ENCODE data around the gene SEMG1. TPM values are rescaled to one million over a fixed set of nuclear protein-coding genes. Genes with fewer than 3 reads are reported as not detected.

SEMG1 gene
- total RNA-seq, 2 donors from 2014 or later = not detected

DNA sequence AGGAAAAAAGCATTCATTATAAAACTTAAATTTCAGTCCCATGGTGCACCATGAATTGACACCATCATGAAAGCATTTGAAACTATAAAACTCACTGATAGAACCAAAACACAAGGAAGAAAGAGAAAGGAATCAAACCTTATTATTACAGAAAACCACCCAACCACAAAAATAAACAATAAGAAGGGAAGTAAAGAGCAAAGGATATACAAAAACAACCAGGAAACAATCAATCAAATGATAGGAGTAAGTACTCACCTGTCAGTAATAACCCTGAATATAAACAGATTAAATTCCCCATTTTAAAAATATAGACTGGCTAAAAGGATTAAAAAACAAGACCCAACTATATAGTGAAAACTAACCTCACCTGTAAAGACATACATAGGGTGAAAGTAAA, 41.8 kb downstream of the SEMG1 start:
- TF ChIP-seq POLR2A (IDR thresholded peaks at IDR 0.05) (no peak), CTCF (IDR thresholded peaks at IDR 0.05) (no peak)
- intact Hi-C loops (cut with DNase I) = no loop called here
- Histone ChIP-seq H3K4me1 (no peaks in the 10 kb centered on the region), H3K27ac (no peak overlapping the region), H3K36me3 (replicated peaks in 1 of 2; ENCODE audit: insufficient read depth in 1 of 2, low read depth in 2 of 2) (no peaks in the 10 kb centered on the region), H3K27me3 (no peaks in the 10 kb centered on the region), H3K4me3 (no peak overlapping the region), H3K9me3 (no peaks in the 10 kb centered on the region)
- ATAC-seq (no peak), DNase-seq (no peak)

DNA sequence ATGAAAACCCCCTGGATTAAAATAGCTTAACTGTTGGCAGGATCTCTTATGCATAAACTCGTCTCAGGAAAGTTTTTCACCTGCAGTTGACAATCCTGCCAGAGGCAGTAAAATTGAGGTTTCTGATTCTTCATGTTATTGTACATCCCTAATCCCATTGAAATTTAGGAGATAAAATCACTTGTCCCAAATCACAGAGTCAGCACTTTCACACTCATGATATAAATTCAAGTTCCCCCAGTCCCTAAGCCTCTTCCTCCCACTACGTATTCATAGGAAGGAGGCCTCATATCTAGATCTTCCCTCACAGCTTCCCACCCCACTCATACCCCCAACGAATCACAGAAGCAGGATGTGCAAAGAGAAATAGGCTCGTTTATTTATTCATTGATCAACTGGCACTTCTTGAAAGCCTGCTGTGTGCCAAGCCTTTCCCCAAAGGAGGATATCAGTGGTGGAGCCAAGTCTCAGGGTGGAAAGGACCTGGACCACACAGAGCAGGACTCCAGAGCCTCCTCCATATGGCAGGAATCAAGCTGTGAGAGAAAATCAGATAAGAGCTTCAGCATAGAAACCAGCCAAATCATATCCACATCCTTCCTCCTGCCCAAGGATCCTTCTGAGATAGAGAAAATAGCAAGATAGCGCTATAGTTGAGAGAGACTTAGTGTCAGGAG, 45.2 kb downstream of the SEMG1 start:
- DNase-seq (no peak), ATAC-seq (no peak)
- intact Hi-C loops (cut with DNase I) = no loop called here
- Histone ChIP-seq H3K4me3 (no peak overlapping the region), H3K36me3 (replicated peaks in 1 of 2; ENCODE audit: insufficient read depth in 1 of 2, low read depth in 2 of 2) (no peaks in the 10 kb centered on the region), H3K27ac (no peak overlapping the region), H3K27me3 (no peaks in the 10 kb centered on the region), H3K4me1 (peaks cover 15% of the 10 kb centered on the region), H3K9me3 (no peaks in the 10 kb centered on the region)
- TF ChIP-seq POLR2A (IDR thresholded peaks at IDR 0.05) (no peak), CTCF (IDR thresholded peaks at IDR 0.05) (no peak)
- WGBS, 2 donors = 56 to 62% methylated on average over 5 of the region's 5 CpGs

DNA sequence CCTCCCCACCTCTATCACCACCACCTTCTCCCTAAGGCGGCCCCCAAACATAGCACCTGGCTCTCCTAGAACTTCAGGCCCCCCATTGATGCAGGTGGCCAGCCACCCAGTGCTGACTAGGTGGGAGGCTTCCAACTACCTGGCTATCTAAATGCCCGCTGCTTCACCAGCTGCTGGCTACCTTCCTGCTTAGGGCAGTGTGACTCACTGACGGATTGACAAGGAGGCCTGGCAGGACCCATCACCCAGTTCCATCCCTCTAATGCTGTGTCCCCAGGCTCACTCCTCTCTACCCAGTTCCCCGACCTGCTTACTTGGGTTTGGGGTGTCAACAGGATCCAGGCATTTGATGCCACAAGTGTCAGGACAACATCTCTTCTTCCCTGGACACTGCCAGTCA, 46.4 kb downstream of the SEMG1 start:
- TF ChIP-seq POLR2A (IDR thresholded peaks at IDR 0.05) = no peak
- TF ChIP-seq CTCF (IDR thresholded peaks at IDR 0.05) = no peak
- Histone ChIP-seq H3K36me3 (replicated peaks in 1 of 2; ENCODE audit: insufficient read depth in 1 of 2, low read depth in 2 of 2) (no peaks in the 10 kb centered on the region), H3K27ac (no peak overlapping the region), H3K9me3 (no peaks in the 10 kb centered on the region), H3K4me3 (no peak overlapping the region), H3K4me1 (peaks cover 15% of the 10 kb centered on the region), H3K27me3 (no peaks in the 10 kb centered on the region)
- DNase-seq = no peak
- intact Hi-C loops (cut with DNase I) = no loop called here
- 90 to 92% methylated on average over 3 to 4 of the region's 4 CpGs for WGBS, 2 donors
- ATAC-seq = no peak

DNA sequence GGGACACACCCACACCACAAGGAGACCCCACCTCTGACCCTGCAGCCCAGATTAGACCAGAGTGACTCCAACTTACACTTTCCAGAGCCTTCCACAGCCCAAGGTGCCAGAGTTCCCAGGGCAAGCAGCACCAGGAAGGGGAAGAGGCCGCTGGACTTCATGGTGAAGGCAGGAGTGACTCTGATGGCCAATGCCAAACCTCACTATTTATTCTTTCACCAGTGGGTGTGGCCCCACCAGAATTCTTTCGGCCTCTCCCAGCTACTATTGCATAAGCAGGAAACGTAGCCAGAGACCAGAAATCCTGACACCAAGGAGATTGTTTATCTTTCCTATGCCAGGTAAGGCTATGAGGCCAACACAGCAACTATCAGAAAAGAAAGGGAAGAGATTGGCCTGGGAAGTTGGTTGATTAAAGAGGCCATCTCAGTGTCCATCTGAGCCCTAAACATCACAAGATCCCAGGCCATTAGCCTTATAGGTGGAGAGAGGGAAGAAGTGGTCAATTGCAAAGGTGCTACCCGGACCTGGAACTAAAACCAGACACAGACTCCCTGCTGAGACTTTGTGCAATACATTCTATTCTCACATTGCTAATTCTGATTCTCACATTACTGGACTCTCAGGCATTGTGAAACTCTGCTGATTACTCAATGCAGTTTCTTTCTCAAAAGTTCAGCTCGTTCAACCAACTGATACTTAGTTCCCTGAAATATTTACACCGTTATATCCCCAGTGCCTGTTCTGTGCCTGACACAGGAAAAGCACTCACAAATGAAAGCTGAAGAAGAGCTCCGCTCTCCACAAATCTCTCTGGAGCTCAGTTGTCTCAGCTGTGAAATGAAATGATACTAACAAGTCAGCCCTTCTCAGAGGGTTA, 47.8 kb downstream of the SEMG1 start, which contains the start of gene SLPI:
TSS of gene SLPI (minus strand) at position 182 of the 880 bp plus-strand sequence. CDS start at position 161, 21 bp downstream.
- ATAC-seq (peak; percentile 90), DNase-seq (peak; percentile 58 to 82 (median 67))
- H3K36me3 ChIP-seq (replicated peaks in 1 of 2; ENCODE audit: insufficient read depth in 1 of 2, low read depth in 2 of 2) = no peaks in the 10 kb centered on the region
- H3K4me1 ChIP-seq = peaks cover 15% of the 10 kb centered on the region
- peak within 1 kb of the TSS; percentile 27 to 71 (median 52) for H3K27ac ChIP-seq
- no peaks in the 10 kb centered on the region for H3K9me3 ChIP-seq
- intact Hi-C loops (cut with DNase I) = no loop called here
- TF ChIP-seq CTCF (IDR thresholded peaks at IDR 0.05) (no peak), POLR2A (IDR thresholded peaks at IDR 0.05) (peak; percentile 16 to 72 (median 71))
- no peak within 1 kb of the TSS for H3K4me3 ChIP-seq
- 27 to 44% methylated on average over 7 of the region's 7 CpGs for WGBS, 2 donors
- no peaks in the 10 kb centered on the region for H3K27me3 ChIP-seq

All from body of pancreas (tissue), 4 donors.